GM21390 (cell line): ENCODE data around the gene REV1.
A peak's percentile ranks its signal among the peaks of the same experiment; 100 is the strongest.
"Not testable (repeated sequence)": the region's sequence is repeated elsewhere in the genome, so short reads cannot be mapped to it uniquely, and the experiment has no call there.

Experiments
- ATAC-seq: cut with Tn5 transposase; IDR thresholded peaks from one replicate; pipeline ENCODE4 v1.9.1; 2021; ENCODE audit not compliant: unreplicated experiment

The REV1 gene

GRCh38 chr2:99489761-99490622, at the start of gene REV1:
Gene REV1 (minus strand): TSS chr2:99490017. CDS start chr2:99464975, 25,042 bp downstream.
- ATAC-seq = peak; percentile 74

- ATAC-seq = no peak
Measured at GRCh38 chr2:99537910-99538485, 48.2 kb upstream of the REV1 start.

DNA sequence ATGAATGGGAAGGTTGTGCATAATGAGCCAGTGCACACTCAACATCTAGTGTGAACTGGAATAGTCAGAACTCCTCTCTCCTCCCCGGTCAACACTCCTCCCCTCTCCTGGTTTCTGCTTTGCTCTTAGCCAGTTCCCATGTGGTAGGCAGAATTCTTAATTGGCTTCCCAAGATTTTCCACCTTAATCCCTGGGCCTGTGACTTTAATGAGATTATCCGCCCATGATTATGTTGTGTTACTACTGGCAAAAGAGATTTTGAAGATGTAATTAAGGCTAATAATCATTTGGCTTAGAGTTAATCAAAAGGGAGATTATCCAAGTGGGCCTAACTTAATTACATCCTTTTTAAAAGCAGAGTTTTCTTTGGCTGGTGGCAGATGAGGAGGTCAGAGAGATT, 34.2 kb upstream of the REV1 start:
- ATAC-seq = no peak

- no peak for ATAC-seq
Measured at GRCh38 chr2:99522157-99522556, 32.3 kb upstream of the REV1 start.

- no peak for ATAC-seq
Measured at GRCh38 chr2:99520813-99521212, 31.0 kb upstream of the REV1 start.

- ATAC-seq = no peak
Measured at GRCh38 chr2:99520195-99520594, 30.4 kb upstream of the REV1 start.

- no peak for ATAC-seq
Measured at GRCh38 chr2:99514357-99514756, 24.5 kb upstream of the REV1 start.

GRCh38 chr2:99512181-99512591, 22.4 kb upstream of the REV1 start:
- ATAC-seq = no peak

DNA sequence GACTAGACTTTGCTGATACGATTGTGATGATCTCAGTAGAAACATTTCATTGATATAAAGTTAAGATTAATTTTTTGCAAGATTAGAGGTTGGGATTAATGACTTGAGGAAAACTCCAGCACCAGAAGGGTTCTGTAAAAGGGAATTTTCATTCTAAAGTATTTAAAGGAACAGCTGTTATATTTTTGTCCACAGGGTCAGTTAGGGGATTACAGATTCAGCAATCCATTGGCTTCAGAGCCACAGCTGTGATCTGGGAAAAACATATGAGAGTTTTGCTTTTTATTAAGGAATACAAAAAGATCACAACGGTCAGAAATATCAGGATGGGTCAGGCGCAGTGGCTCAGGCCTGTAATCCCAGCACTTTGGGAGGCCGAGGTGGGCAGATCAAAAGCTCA, 19.6 kb upstream of the REV1 start:
- ATAC-seq = no peak

- no peak for ATAC-seq
Measured at GRCh38 chr2:99507937-99508818, 18.4 kb upstream of the REV1 start.

DNA sequence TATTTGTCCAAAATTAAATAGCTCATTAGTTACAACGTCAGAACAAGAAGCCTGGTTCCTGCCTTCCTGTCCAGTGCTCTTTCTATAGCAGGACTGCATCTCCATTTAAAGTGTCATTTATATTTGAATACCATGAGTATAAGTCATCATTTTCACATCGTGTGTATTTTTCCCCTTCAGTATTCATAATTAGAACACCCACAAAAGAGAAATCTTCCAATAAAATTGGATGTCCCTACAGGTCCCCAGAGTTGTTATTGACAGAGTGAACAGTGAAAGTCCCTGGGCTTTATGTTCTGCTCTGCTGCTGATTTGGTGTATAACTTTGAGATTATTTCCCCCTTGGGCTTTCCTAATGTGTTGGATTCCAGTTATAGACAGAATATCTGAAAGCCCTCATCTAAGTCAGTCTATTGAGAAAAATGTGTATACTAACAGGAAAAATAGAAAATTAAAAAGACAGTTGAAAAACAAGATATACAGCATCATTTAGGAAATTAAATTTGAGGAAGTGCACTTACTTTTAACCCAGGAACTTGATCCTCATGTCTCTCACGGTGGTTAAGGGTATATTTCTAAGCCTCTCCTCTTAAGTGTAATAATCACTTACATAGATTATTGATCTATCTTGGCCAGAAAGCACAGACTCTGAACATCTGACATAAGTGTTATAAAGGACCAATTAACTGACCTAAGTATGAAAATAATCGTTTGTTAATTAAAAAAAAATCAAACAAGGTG, 15.2 kb upstream of the REV1 start:
- no peak for ATAC-seq

DNA sequence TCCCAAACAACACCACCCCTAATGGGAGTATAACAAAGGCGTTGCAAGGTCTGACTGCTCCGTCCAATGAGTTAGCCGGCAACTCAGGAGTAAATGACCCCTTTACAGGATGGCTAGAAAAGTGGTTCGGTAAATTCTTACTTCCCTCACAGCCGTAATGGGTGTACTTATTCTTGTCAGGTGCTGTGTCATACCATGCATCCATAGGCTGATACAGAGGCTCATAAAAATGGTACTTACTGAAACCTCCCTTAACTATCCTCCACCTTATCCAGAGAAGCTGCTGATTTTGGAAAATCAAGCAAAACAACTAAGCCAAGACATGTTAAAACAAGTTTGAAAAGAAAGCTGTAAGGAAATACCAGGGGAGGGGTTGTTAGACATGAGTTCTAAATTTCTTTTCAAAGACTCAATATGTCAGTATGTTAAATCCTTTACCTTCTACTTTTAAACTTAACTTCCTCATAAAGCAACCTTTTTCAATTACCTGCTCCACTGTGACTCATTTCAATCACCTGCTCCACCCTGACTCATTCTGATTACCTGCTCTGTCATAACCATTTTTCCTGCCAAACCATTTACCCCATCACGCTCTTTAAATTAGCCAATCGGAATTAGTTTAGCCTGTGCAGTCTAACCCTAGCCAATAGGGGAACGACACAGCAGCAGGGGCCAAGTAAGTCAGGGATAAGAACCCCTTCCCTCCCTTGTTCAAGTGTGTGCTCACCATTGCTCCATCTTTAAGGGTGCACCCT, 14.0 kb upstream of the REV1 start:
- ATAC-seq = not testable (repeated sequence)

DNA sequence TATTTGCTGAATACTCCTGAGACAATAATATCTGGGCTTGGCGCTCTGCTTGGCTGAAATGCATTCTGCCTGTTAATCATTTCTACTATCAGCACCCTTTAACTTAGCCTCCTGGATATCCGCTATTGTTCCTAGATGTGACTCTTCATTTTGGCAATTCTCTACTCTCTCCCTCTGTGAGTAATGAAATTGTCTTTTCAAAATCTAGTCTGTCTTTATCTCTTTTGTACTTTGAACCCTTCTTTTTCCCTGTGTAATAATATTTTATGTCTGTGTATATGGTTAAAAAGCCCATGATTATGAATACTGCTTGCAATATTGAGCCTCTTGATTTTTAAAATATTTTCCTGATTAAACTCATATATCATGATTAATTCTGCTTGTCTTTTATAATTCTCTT, 6.2 kb upstream of the REV1 start:
- no peak for ATAC-seq

DNA sequence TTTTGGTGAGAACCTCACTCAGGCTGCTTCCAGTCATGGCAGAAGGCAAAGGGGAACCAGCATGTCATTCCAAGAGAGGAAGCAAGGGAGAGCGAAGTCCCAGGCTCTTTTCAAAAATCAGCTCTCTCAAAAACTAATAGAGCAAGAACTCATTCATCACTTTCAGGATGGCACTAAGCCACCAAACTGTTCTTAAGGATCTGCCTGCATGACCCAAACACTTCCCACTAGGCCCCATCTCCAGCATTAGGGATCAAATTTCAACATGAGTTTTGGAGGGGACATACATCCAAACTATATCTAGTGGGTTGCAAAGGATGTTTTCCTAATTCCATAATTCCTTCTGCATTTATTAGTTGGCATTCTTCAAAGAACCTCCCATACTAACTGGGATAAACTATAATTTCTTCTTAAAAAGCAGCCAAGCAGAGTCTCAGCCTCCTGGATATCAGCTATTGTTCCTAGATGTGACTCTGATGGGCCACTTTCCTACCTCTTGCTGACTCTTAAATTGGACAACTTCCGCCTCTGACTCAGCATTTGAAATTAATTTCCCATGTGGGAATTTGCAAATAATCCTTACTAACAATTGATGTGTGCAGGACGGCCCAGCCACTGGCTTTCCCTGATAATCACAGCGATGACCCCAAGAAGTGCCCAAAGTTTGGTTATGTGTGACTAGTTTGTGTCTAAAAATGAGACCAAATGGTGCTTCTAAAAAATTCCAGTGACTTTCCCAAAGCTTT, 5.5 kb upstream of the REV1 start:
- ATAC-seq = no peak

- ATAC-seq = no peak
Measured at GRCh38 chr2:99492721-99493120, 2.9 kb upstream of the REV1 start.

DNA sequence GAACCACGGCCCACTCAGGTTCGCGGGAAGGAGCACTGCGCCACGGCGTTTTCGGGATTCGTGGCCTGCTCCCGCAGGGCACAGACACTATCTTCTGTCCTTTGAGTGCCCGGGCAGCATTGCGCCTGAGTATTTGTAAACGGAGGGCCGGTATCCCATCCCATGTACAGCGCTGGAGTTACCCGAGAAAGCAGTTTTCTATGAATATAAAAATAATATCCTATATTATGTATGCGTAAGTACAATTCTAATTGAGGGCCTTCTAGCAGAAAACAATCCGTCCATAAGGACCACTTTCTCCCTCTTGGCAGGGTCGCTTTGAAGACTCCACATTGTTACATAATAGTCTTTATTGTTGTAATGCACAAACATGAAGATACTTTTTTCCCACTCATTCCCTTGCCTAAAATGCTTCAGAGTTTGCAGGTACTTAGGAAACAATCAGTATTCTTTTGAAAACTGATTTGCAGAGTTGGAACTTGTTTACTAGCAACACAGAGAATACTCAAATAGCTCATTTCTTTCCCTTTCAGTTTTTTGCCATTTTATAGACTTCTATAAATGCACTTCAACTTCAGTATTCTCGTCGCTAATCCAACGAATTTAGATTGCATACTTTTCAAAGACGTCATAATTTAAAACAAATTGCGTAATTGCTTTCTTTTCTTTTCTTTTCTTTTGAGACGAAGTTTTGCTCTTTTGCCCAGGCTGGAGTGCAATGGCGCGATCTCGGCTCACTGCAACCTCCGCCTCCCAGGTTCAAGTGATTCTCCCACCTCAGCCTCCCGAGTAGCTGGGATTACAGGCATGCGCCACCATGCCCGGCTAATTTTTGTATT, 1.0 kb upstream of the REV1 start:
- peak; percentile 1 for ATAC-seq

DNA sequence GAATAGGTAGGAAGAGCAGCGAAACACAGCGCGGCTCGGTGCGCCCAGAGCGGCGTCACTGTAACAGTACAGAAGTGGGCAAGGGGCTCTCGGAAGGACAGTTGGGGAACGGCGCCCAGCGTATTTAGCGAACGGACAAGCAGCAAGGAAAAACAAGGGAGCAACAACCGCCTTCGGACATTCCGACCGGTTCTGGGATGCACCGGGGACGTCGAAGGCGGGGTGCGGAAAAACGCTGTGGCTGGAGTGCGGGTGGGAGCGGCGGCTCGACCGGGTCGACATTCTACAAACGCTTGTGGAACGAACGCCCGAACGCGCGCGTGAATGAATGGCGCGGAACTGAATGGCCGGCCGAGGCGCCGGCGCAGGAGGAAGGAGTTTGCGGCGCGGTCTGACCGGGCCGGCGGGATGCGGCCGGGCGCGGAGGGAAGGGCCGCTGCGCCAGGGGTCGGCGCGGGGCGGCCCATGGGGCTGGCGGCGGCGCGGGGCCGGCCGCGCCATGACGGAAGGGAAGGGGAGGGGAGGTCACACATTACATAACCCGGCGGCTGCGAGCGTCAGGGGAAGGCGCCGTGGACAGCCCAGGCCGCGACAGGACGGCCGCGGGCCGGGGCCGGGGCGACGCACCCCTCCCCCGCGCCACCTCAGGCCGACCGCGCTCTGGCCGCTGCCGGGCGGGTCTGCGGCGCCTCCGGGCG, 605 bp downstream of the REV1 start:
- ATAC-seq = peak; percentile 31

GRCh38 chr2:99488539-99489062, 1.2 kb downstream of the REV1 start:
- no peak for ATAC-seq
